OCI-LY7 (cell line): ENCODE results near the gene ITGB4. TPM values are rescaled to one million over a fixed set of nuclear protein-coding genes. Genes with fewer than 3 reads are reported as not detected.

Experiments used
- BruUV-seq: library from RNA; stranded (reverse); fragments of 400-500 nt; replicated peaks from 2 replicates; lab custom pipeline; 2021; lab: Mats Ljungman, UMichigan
- CTCF ChIA-PET: fragments of 300-600 bp; sonication (Branson Sonifier 250); formaldehyde crosslinking; loops from one replicate; lab custom pipeline; 2022; ENCODE audit warnings: antibody characterized with exemption; ENCODE audit not compliant: unreplicated experiment; lab: Charles Lee
- POLR2A ChIA-PET: fragments of 300-600 bp; sonication (Branson Sonifier 250); formaldehyde crosslinking; loops from one replicate; lab custom pipeline; 2022; ENCODE audit warnings: antibody characterized with exemption; lab: Charles Lee
- DNase-seq: peaks from one replicate; pipeline ENCODE4 v3.0.0-alpha.2; 2015; ENCODE audit warnings: low spot score
- H2AFZ ChIP-seq: fragments of 200-600 bp; sonication (generic), shearing (Covaris generic); 2 replicates; pipeline ENCODE4 v1.6.1; 2014; ENCODE audit warnings: mild to moderate bottlenecking, antibody characterized with exemption, low read length, moderate library complexity
- H3K27ac ChIP-seq: fragments of 200-600 bp; sonication (generic); 2 replicates; pipeline ENCODE4 v1.5.1; 2014; ENCODE audit warnings: mixed run types, low read depth, mild to moderate bottlenecking, moderate library complexity, low read length, inconsistent platforms; ENCODE audit not compliant: poor library complexity, severe bottlenecking
- H3K36me3 ChIP-seq: fragments of 200-600 bp; sonication (generic); 2 replicates; pipeline ENCODE4 v1.6.1; 2014; ENCODE audit warnings: mild to moderate bottlenecking, antibody characterized with exemption, low read length, moderate library complexity, mixed read lengths; ENCODE audit not compliant: insufficient read depth
- H3K4me1 ChIP-seq: fragments of 200-600 bp; sonication (generic); 2 replicates; pipeline ENCODE4 v1.5.1; 2014; ENCODE audit warnings: mild to moderate bottlenecking, low read length; ENCODE audit not compliant: insufficient read depth, poor library complexity, severe bottlenecking
- H3K4me2 ChIP-seq: fragments of 200-600 bp; sonication (generic); 2 replicates; pipeline ENCODE4 v1.6.1; 2014; ENCODE audit warnings: mild to moderate bottlenecking, low read length
- H3K4me3 ChIP-seq: fragments of 200-600 bp; sonication (generic); 2 replicates; pipeline ENCODE4 v1.5.1; 2014; ENCODE audit warnings: mild to moderate bottlenecking, low read depth, low read length; ENCODE audit not compliant: poor library complexity, severe bottlenecking
- H3K79me2 ChIP-seq: fragments of 200-600 bp; sonication (generic); 2 replicates; pipeline ENCODE4 v1.6.1; 2016; ENCODE audit warnings: low read depth, mild to moderate bottlenecking, low read length, moderate library complexity, mixed read lengths; ENCODE audit not compliant: insufficient read depth
- H3K9me2 ChIP-seq: fragments of 200-600 bp; sonication (generic); 2 replicates; pipeline ENCODE4 v1.6.1; 2016; ENCODE audit warnings: mild to moderate bottlenecking, low read length, mixed read lengths; ENCODE audit not compliant: insufficient read depth
- H3K9me3 ChIP-seq: fragments of 200-600 bp; sonication (generic); 2 replicates; pipeline ENCODE4 v1.6.1; 2014; ENCODE audit warnings: mild to moderate bottlenecking, mixed run types, low read length, mixed read lengths
- H4K20me1 ChIP-seq: fragments of 200-600 bp; sonication (generic); 2 replicates; pipeline ENCODE4 v1.6.1; 2014; ENCODE audit warnings: mild to moderate bottlenecking, antibody characterized with exemption, low read length, moderate library complexity, mixed read lengths; ENCODE audit not compliant: insufficient read depth
- EZH2phosphoT487 ChIP-seq: fragments of 200-600 bp; sonication (generic); IDR thresholded peaks from 2 replicates; pipeline ENCODE4 v1.6.1; 2018; ENCODE audit warnings: low read depth, borderline replicate concordance, mild to moderate bottlenecking, mixed run types, antibody characterized with exemption, low read length, moderate library complexity, mixed read lengths
- intact Hi-C: fragments of 100-400 bp; cut with micrococcal nuclease; formaldehyde crosslinking; loops from one replicate; pipeline ENCODE4 v1.10.0; 2022; ENCODE audit not compliant: unreplicated experiment
- total RNA-seq, 2 experiments: library from RNA; depleted of rRNA in 1 of 2; stranded (reverse); fragments of >200 nt in 1 of 2; shearing (Covaris generic) in 1 of 2; gene quantifications; 2 replicates each; pipeline ENCODE4 v1.2.3, GENCODE V29; 2014 to 2022
- TF ChIP-seq, protein P1 (sequence below): fragments of 200-600 bp; sonication (generic); conservative IDR thresholded peaks from 2 replicates; pipeline ENCODE4 v1.5.1; 2014; ENCODE audit warnings: mild to moderate bottlenecking, antibody characterized with exemption, low read length, moderate library complexity, mixed read lengths

ITGB4 gene
- total RNA-seq, 2 experiments from 2014 or later, result 0.66 to 3.9 TPM

GRCh38 chr17:75750661-75751423, 29.6 kb downstream of the ITGB4 start:
- H3K9me3 ChIP-seq, result no peaks in the 10 kb centered on the region
- no peak for DNase-seq
- H3K4me1 ChIP-seq, result peaks cover 48% of the 10 kb centered on the region
- H4K20me1 ChIP-seq, result no peaks in the 10 kb centered on the region
- TF ChIP-seq, protein P1, sequence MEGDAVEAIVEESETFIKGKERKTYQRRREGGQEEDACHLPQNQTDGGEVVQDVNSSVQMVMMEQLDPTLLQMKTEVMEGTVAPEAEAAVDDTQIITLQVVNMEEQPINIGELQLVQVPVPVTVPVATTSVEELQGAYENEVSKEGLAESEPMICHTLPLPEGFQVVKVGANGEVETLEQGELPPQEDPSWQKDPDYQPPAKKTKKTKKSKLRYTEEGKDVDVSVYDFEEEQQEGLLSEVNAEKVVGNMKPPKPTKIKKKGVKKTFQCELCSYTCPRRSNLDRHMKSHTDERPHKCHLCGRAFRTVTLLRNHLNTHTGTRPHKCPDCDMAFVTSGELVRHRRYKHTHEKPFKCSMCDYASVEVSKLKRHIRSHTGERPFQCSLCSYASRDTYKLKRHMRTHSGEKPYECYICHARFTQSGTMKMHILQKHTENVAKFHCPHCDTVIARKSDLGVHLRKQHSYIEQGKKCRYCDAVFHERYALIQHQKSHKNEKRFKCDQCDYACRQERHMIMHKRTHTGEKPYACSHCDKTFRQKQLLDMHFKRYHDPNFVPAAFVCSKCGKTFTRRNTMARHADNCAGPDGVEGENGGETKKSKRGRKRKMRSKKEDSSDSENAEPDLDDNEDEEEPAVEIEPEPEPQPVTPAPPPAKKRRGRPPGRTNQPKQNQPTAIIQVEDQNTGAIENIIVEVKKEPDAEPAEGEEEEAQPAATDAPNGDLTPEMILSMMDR, result no peak
- no peak for TF ChIP-seq EZH2phosphoT487
- H3K27ac ChIP-seq, result no peak overlapping the region
- no peak overlapping the region for H3K4me3 ChIP-seq
- ChIA-PET CTCF (interaction anchor here (0.6 to 3.7 kb wide), 8 partner anchors 11 to 168 kb away, joined by 3 to 23 read pairs (median 8); no protein-coding TSS in a partner anchor), POLR2A (interaction anchor here (0.6 to 1.4 kb wide), 4 partner anchors 13 to 118 kb away, joined by 3 to 5 read pairs (median 4); partner anchors contain the start of gene SMIM5)
- intact Hi-C loops, result loop anchor here (1.0 to 5.0 kb wide), 4 partner anchors 96 to 324 kb away; no protein-coding TSS in a partner anchor
- H3K36me3 ChIP-seq, result no peaks in the 10 kb centered on the region
- no TSS peak for BruUV-seq
- no peaks in the 10 kb centered on the region for H3K9me2 ChIP-seq
- no peak overlapping the region for H2AFZ ChIP-seq
- H3K4me2 ChIP-seq, result no peak overlapping the region
- no peaks in the 10 kb centered on the region for H3K79me2 ChIP-seq

DNA sequence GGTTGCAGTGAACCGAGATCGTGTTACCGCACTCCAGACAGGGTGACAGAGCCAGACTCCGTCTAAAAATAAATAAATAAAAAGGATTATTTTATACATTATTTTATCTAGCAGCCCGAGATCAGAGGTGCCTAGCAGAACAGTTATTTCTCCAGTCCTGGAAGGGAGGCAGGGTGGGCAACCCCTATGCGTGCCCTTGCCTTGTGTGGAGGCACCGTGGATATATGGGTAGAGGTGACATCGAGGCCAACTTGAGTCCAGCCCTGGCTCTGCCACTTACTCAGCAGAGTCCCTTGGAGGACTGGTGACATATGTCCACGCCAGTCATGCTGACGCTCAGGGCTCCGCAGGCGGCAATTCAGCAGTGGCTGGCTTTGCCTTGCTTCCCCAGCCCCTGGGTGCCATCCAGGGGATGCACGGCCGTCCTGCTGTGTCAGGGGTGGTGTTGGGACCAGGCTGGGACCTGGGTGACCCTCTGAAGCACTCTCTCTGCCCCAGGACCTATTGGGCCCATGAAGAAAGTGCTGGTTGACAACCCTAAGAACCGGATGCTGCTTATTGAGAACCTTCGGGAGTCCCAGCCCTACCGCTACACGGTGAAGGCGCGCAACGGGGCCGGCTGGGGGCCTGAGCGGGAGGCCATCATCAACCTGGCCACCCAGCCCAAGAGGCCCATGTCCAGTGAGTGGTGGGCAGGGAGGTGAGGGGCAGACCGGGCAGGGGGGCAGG, 30.6 kb downstream of the ITGB4 start:
- no peak for DNase-seq
- ChIA-PET POLR2A (interaction anchor here (1.2 kb wide), 1 partner anchor 77 kb away, joined by 4 read pairs; no protein-coding TSS in a partner anchor), CTCF (interaction anchor here (0.6 to 2.5 kb wide), 6 partner anchors 10 to 119 kb away, joined by 3 to 16 read pairs (median 9); partner anchors contain the start of genes GALK1, RECQL5 and SAP30BP)
- BruUV-seq, result no TSS peak
- no peaks in the 10 kb centered on the region for H3K9me2 ChIP-seq
- H2AFZ ChIP-seq, result no peak overlapping the region
- H4K20me1 ChIP-seq, result no peaks in the 10 kb centered on the region
- no peak overlapping the region for H3K27ac ChIP-seq
- intact Hi-C loops, result loop anchor here (5.0 kb wide), 2 partner anchors 95 to 325 kb away; no protein-coding TSS in a partner anchor
- H3K4me1 ChIP-seq, result peaks cover 50% of the 10 kb centered on the region
- no peaks in the 10 kb centered on the region for H3K36me3 ChIP-seq
- TF ChIP-seq, protein P1, result no peak
- no peak for TF ChIP-seq EZH2phosphoT487
- no peak overlapping the region for H3K4me2 ChIP-seq
- H3K79me2 ChIP-seq, result no peaks in the 10 kb centered on the region
- no peak overlapping the region for H3K4me3 ChIP-seq
- H3K9me3 ChIP-seq, result no peaks in the 10 kb centered on the region
